NCI-H1694 treated with DMSO at 0.1 percent for 48 hours (cell line): ENCODE results near the gene MYO15A.

Experiments used
- DNase-seq: peaks from one replicate; lab custom pipeline; 2025; lab: John Stamatoyannopoulos, UW

Gene MYO15A

GRCh38 chr17:18129041-18129502 lies 20.5 kb downstream of the MYO15A start:
- DNase-seq = no peak

DNA sequence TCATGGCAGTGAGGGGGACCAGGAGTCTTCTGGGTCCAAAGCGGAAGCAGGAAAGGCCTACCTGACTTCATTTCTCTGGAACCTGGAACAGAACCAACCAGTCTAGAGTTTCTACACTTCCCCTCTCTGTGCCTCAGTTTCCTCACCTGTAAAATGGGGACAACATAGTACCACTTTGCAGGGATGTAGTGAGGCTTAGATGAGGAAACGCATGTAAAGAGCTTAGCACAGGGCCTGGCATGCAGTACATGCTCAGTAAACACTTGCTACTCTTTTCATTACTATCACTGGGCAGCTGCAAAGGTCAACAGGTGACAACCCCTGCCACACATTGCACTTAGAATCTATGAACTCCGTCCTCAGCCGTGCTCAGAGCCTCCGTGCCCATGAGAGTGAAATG lies 24.2 kb downstream of the MYO15A start:
- DNase-seq = no peak

DNA sequence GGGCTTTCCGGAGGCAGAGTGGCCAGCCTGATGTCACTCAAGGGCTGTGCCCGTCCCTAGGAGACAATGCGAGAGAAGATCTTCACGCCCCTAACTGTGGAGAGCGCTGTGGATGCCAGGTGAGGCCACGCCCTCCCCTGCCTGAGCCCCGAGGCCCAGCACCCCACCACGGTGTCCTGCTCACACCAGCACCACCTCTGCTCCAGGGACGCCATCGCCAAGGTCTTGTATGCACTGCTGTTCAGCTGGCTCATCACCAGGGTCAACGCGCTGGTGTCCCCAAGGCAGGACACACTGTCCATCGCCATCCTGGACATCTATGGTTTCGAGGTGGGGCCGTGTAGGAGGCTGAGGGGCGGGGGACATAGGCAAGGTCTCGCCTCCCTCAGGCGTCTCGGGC lies 27.8 kb downstream of the MYO15A start:
- DNase-seq = no peak

DNA sequence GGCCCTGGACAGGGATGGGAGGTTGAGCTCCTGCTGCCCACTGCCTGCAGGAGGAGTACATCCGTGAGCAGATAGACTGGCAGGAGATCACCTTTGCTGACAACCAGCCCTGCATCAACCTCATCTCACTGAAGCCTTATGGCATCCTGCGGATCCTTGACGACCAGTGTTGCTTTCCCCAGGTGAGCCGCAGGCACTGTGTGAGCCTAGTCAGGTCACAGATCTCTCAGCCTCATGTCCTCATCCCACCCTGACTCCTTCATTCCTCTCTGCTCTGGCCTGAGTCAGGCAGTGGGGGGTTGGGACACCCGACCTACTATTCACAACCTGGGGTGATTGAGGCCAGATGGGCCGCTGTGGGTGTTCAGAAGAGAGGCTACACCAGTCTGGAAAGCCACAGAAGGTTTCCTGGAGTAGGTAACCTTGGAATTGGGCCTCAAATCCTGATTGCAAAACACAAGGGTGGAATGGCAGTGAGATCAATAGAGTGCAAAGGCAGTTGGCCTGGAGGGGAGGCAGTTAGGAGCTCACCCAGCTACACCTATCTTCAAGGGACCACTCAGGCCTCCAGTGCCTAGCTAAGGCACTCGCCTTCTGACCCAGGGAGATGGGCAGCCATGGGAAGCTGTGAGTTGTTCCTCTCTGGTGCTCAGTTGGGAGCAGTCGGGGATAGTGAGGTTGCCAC lies 29.7 kb downstream of the MYO15A start:
- DNase-seq = no peak

DNA sequence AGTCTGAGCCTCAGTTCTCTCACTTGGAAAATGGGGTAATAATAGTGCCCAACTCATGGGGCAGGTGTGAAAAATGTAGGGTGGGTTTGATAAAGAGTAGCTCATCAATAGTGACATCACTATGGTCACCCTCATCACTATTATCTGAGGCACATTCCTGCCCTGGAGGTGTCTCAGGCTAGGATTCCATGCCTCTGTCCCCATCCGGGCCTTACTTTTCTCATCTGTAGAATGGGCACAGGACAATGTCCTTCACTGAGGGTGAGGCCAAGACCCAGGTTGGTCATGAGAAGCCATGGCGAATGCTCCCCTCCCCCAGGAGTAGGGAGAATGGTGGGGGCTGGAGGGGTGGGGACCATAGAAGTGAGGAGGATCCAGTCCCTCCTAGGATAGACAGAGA lies 30.5 kb downstream of the MYO15A start:
- no peak for DNase-seq

DNA sequence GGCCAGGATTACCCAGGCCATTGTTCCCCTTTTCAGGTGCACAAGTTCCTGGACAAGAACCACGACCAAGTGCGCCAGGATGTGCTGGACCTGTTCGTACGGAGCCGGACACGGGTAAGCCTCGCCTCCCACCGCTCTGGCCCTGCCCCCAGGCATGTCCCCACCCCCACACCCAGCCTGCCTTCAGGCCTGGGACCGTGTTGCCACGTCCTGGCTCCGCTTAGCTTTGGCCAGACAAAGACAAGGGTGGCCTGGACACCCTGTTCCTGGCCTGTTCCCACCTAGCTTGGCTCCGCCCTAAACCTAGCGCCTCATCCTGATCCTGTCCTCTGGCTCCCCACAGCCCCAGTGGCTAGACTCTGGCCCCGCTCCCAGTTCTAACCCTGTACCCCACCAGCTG lies 30.9 kb downstream of the MYO15A start:
- no peak for DNase-seq

- DNase-seq = no peak
Measured at GRCh38 chr17:18139949-18140348, 31.4 kb downstream of the MYO15A start.

- DNase-seq = no peak
Measured at GRCh38 chr17:18140648-18141047, 32.1 kb downstream of the MYO15A start.

GRCh38 chr17:18141210-18141803 lies 32.8 kb downstream of the MYO15A start:
- peak; percentile 85 for DNase-seq

DNA sequence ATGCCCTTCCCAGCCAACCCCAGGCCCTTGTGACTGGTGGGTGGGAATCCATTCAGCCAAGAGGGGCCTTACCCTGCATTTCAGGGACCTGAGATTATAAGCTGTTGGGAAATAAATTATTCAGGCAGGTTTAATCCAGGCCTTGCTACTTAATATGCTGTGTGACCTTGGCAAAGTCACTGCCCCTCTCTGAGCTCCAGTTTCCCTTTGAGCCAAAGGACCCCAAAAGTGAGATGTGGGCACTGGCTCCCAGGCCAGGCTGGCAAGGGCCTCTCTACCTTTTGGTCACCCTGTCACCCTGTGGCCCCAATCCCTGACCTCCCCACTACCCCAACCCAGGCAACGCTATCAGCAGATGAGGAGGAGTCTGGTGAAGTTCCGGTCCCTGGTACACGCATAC lies 33.9 kb downstream of the MYO15A start:
- DNase-seq = no peak

GRCh38 chr17:18143044-18143936 lies 34.7 kb downstream of the MYO15A start:
- DNase-seq = peak; percentile 57

DNA sequence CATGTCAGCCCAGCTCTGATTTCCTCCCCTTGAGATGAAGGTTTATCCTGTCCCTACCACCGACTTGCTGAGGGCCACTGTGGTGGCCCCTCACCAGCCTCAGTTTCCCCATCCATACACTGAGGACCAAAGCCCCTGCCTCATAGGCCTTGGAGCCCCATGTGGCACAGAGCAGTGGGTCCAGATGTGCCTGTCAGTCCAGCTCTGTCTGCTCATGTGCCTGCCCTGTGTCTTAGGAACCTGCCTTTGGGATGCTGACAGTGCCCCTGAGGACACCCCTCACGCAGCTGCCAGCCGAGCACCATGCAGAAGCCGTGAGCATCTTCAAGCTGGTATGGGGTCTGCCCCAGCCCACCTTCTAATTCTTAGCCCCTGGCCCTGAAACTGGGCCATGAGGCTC lies 35.7 kb downstream of the MYO15A start:
- DNase-seq = no peak

DNA sequence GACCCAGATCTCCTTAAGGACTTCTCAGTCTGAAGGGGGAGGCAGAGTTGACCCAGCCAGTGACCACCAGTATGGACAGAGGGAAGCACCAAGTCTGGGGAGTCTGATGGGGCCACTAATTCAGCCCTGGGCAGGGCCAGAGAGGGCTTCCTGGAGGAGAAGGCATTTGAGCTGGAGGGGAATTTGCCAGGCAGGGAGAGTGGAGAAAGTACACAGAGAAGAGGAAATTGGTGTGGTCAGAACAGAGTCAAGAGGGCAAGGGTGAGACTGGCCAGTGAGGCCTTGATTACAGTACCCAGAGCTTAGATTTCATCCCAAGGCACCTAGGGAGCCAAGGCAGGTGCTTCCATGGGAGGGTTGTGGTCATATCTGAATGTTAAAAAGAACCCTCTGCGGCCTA lies 36.3 kb downstream of the MYO15A start:
- no peak for DNase-seq

DNA sequence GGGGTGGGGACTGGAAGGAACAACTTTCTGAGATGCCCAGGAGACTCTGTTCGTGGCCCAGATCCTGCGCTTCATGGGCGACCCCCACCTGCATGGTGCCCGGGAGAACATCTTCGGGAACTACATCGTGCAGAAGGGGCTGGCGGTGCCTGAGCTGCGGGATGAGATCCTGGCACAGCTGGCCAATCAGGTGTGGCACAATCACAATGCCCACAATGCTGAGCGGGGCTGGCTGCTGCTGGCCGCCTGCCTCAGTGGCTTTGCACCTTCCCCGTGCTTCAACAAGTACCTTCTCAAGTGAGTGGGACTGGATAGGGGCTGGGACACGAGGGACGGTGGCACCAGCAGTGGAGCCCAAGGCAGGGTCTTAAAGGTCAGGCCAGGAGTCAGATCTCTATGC lies 37.3 kb downstream of the MYO15A start:
- no peak for DNase-seq

GRCh38 chr17:18146259-18146658 lies 37.7 kb downstream of the MYO15A start:
- no peak for DNase-seq

DNA sequence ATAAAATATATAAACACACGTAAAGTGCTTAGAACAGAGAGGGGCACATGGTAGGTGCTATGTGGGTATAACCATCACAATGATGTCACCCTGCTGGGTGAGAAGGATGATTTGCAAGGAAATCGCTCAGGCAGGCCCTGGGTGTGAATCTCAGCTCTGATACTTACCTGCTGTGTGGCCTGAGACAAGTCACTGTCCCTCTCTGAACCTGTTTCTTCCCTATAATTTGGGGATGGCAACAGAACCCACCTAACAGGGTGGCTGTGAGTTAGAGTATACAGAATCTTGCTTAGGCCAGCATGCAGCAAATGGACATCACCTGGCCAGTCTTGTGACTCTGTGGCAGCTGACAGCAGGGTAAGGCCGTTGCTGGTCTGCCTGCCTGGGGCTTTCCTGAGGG lies 38.4 kb downstream of the MYO15A start:
- DNase-seq = no peak

DNA sequence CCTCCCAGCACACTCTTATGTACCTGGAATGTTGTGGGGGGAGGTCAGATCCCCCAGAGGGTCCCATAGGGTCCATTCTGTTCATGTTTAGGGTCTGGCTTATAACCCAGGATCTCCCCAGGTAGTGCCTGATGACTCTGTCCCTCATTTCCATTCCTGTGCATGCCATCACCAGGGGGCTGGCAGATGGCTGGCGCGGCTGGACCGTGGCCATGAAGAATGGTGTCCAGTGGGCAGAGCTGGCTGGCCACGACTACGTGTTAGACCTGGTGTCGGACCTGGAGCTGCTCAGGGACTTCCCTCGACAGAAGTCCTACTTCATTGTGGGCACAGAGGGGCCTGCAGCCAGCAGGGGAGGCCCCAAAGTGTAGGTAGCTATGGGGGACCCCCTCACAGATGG lies 40.0 kb downstream of the MYO15A start:
- DNase-seq = no peak

- DNase-seq = no peak
Measured at GRCh38 chr17:18151290-18151689, 42.7 kb downstream of the MYO15A start.

GRCh38 chr17:18155179-18155578 lies 46.6 kb downstream of the MYO15A start:
- no peak for DNase-seq

- no peak for DNase-seq
Measured at GRCh38 chr17:18156171-18156975, 47.8 kb downstream of the MYO15A start.

GRCh38 chr17:18156976-18157280 lies 48.4 kb downstream of the MYO15A start:
- DNase-seq = no peak

GRCh38 chr17:18157354-18157985 lies 48.9 kb downstream of the MYO15A start:
- no peak for DNase-seq
